HepG2 (cell line): ENCODE results near the gene LSM2. TPM values are rescaled to one million over a fixed set of nuclear protein-coding genes. Genes with fewer than 3 reads are reported as not detected.

Experiments used
- ATF7-NPFF ChIP-seq: sonication (generic); formaldehyde crosslinking; IDR thresholded peaks from 2 replicates; pipeline ENCODE4 v1.8.1; 2023; ENCODE audit warnings: mild to moderate bottlenecking, low read depth, missing genetic modification reagents, moderate library complexity
- DR1 ChIP-seq: sonication (generic); formaldehyde crosslinking; IDR thresholded peaks from 2 replicates; pipeline ENCODE4 v1.8.0; 2021; ENCODE audit warnings: mild to moderate bottlenecking, missing genetic modification reagents, inconsistent platforms
- GATAD2A ChIP-seq: IDR thresholded peaks from 2 replicates; pipeline ENCODE4 v1.6.1; 2016
- HNF4G ChIP-seq, 2 experiments: sonication (generic) in 1 of 2; formaldehyde crosslinking in 1 of 2; IDR thresholded peaks; 2 replicates each; pipeline versions ENCODE4 v1.4.0 to v1.6.1; 2011 to 2020; ENCODE audit warnings: borderline replicate concordance in 2 of 2, low read depth in 2 of 2, mild to moderate bottlenecking in 2 of 2, low read length in 1 of 2, missing genetic modification reagents in 1 of 2, moderate library complexity in 1 of 2
- KMT2A ChIP-seq: sonication (generic); formaldehyde crosslinking; IDR thresholded peaks from 2 replicates; pipeline ENCODE4 v1.4.0; 2020; ENCODE audit warnings: missing genetic modification reagents
- MEIS1 ChIP-seq: sonication (generic); formaldehyde crosslinking; IDR thresholded peaks from 2 replicates; pipeline ENCODE4 v1.9.0; 2021; ENCODE audit warnings: mild to moderate bottlenecking, missing genetic modification reagents, moderate library complexity, borderline replicate concordance
- POGZ ChIP-seq: sonication (generic); formaldehyde crosslinking; IDR thresholded peaks from 2 replicates; pipeline ENCODE4 v1.4.0; 2020; ENCODE audit warnings: mild to moderate bottlenecking, missing genetic modification reagents
- POLR2AphosphoS2 ChIP-seq: IDR thresholded peaks from 2 replicates; pipeline ENCODE4 v1.6.1; 2011; ENCODE audit warnings: low read depth, low read length, improper control_type of control experiment
- PRPF4 ChIP-seq: fragments of 200-400 bp; formaldehyde crosslinking; IDR thresholded peaks from 2 replicates; pipeline ENCODE4 v1.6.1; 2016; ENCODE audit warnings: low read length, low read depth; ENCODE audit not compliant: poor library complexity, severe bottlenecking
- RFX1 ChIP-seq: fragments of 450-650 bp; IDR thresholded peaks from 2 replicates; pipeline ENCODE4 v1.6.1; 2017
- TCF12 ChIP-seq, 2 experiments: fragments of 450-650 bp in 1 of 2; sonication (generic) in 1 of 2; formaldehyde crosslinking in 1 of 2; IDR thresholded peaks; 2 replicates each; pipeline versions ENCODE4 v1.6.1 to v1.8.0; 2017 to 2022; ENCODE audit warnings: antibody characterized with exemption in 1 of 2, mild to moderate bottlenecking in 1 of 2, missing genetic modification reagents in 1 of 2, moderate library complexity in 1 of 2
- YY1 ChIP-seq: IDR thresholded peaks from 2 replicates; pipeline ENCODE4 v1.6.1; 2011; ENCODE audit warnings: low read length, low read depth, moderate library complexity, mild to moderate bottlenecking; ENCODE audit not compliant: insufficient read depth, insufficient replicate concordance
- ZNF432 ChIP-seq: sonication (generic); formaldehyde crosslinking; IDR thresholded peaks from 2 replicates; pipeline ENCODE4 v1.5.0; 2020; ENCODE audit warnings: missing genetic modification reagents, mild to moderate bottlenecking, borderline replicate concordance
- polyA plus RNA-seq, 8 experiments: library from polyadenylated mRNA; depleted of rRNA in 3 of 8; stranded (reverse) in 7 of 8; unstranded in 1 of 8; fragments of >200 nt; fragmentation: Illumina TruSeq in 4 of 8; extraction: Trizol in 4 of 8; gene quantifications; 2 replicates each; pipeline versions ENCODE4 v1.2.1 to v1.2.3, GENCODE V29; 2011 to 2016; ENCODE audit warnings: low read depth in 4 of 8, missing spikeins in 1 of 8, mixed read lengths in 1 of 8; ENCODE audit not compliant: insufficient read depth in 1 of 8
- total RNA-seq, 5 experiments: library from RNA; depleted of rRNA; stranded (reverse); fragments of >200 nt; fragmentation: Illumina TruSeq; extraction: Trizol; gene quantifications; 2 replicates each; pipeline ENCODE4 v1.2.3, GENCODE V29; 2016; ENCODE audit warnings: low read depth in 1 of 5
- TF ChIP-seq, protein P1 (sequence below): IDR thresholded peaks from 2 replicates; pipeline ENCODE4 v1.6.1; 2016; ENCODE audit warnings: mild to moderate bottlenecking, missing biosample characterization, missing genetic modification reagents
- TF ChIP-seq, protein P2 (sequence below): sonication (generic); formaldehyde crosslinking; IDR thresholded peaks from 2 replicates; pipeline ENCODE4 v1.4.0; 2020; ENCODE audit warnings: mild to moderate bottlenecking, missing genetic modification reagents, borderline replicate concordance
- TF ChIP-seq, protein P3 (sequence below): sonication (generic); formaldehyde crosslinking; IDR thresholded peaks from 2 replicates; pipeline ENCODE4 v1.4.0; 2020; ENCODE audit warnings: missing genetic modification reagents; ENCODE audit errors: not compliant biosample characterization
- TF ChIP-seq, protein P4 (sequence below): sonication (generic); formaldehyde crosslinking; IDR thresholded peaks from 2 replicates; pipeline ENCODE4 v1.9.0; 2021; ENCODE audit warnings: missing genetic modification reagents, mild to moderate bottlenecking, borderline replicate concordance
- TF ChIP-seq, protein P5 (sequence below): sonication (generic); formaldehyde crosslinking; IDR thresholded peaks from 2 replicates; pipeline ENCODE4 v1.4.0; 2020; ENCODE audit warnings: missing genetic modification reagents, borderline replicate concordance

Gene LSM2
- total and polyA plus RNA-seq, 2 of the 13 experiments (the other 11 are each of a cell fraction or from before 2014, with no cell fraction given), result 69.4 to 90.5 TPM

DNA sequence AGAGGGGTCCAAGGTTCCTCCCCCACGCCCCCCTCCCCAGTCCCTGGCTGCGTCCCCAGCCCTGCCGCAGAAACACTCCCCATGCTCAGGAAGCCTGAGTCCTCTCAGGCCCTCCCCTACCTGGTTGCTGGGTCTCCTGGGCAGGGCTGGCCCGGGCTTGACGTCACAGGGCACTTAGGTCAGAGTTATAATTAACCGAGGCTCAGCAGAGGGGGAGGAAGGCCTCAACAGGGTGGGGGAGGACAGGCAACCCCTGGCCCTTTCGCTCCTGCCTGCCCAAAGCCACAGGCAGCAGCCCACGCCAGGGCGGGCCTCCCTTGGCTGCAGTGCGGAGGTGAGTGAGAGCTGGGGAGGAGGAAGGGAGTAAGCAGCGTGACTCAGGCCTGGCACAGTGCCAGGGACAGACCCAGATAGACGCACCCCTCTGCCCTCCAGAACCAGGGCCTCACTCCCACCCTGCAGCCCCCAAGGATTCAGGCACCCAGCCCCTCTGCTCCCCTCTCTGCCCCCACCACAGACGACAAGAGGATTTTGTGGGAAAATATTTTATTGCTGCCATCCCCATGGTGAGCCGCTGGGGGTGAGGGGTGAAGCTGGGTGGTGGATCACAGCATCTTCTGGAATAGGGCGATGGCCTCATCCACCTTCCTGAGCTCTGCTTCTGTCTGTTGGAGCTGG is 29.6 kb downstream of the LSM2 start, which contains the start of gene VWA7 (continued):
- TF ChIP-seq, protein P1, sequence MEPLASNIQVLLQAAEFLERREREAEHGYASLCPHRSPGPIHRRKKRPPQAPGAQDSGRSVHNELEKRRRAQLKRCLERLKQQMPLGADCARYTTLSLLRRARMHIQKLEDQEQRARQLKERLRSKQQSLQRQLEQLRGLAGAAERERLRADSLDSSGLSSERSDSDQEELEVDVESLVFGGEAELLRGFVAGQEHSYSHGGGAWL (CRISPR knock-in tag), result peak; percentile 50; the same call in 1 of the 2 replicates
- TF ChIP-seq YY1, result no peak
- peak; percentile 59; the same call in 1 of the 2 replicates for TF ChIP-seq ATF7-NPFF (CRISPR knock-in tag)
- no peak for TF ChIP-seq ZNF432 (CRISPR knock-in tag)
- TF ChIP-seq, protein P2, sequence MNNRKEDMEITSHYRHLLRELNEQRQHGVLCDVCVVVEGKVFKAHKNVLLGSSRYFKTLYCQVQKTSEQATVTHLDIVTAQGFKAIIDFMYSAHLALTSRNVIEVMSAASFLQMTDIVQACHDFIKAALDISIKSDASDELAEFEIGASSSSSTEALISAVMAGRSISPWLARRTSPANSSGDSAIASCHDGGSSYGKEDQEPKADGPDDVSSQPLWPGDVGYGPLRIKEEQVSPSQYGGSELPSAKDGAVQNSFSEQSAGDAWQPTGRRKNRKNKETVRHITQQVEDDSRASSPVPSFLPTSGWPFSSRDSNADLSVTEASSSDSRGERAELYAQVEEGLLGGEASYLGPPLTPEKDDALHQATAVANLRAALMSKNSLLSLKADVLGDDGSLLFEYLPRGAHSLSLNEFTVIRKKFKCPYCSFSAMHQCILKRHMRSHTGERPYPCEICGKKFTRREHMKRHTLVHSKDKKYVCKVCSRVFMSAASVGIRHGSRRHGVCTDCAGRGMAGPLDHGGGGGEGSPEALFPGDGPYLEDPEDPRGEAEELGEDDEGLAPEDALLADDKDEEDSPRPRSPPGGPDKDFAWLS, result no peak
- TF ChIP-seq, protein P3, sequence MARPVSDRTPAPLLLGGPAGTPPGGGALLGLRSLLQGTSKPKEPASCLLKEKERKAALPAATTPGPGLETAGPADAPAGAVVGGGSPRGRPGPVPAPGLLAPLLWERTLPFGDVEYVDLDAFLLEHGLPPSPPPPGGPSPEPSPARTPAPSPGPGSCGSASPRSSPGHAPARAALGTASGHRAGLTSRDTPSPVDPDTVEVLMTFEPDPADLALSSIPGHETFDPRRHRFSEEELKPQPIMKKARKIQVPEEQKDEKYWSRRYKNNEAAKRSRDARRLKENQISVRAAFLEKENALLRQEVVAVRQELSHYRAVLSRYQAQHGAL (CRISPR knock-in tag), result no peak
- TF ChIP-seq HNF4G (IDR thresholded peaks at IDR 0.05; ENCODE audit: borderline replicate concordance, low read depth, low read length), result peak; percentile 14; the same call in 1 of the 2 replicates
- TF ChIP-seq HNF4G (CRISPR knock-in tag; IDR thresholded peaks at IDR 0.05; ENCODE audit: borderline replicate concordance, low read depth), result peak; percentile 60; the same call in 1 of the 2 replicates
- no peak for TF ChIP-seq TCF12 (IDR thresholded peaks at IDR 0.05)
- TF ChIP-seq TCF12 (CRISPR knock-in tag; IDR thresholded peaks at IDR 0.05), result 0 out of 2 replicates have a peak, but pooled peaks have one; percentile 64
- TF ChIP-seq PRPF4, result no peak
- TF ChIP-seq DR1, result peak; percentile 58
- no peak for TF ChIP-seq POLR2AphosphoS2
- peak; percentile 78 for TF ChIP-seq GATAD2A (CRISPR knock-in tag)
- TF ChIP-seq, protein P4, sequence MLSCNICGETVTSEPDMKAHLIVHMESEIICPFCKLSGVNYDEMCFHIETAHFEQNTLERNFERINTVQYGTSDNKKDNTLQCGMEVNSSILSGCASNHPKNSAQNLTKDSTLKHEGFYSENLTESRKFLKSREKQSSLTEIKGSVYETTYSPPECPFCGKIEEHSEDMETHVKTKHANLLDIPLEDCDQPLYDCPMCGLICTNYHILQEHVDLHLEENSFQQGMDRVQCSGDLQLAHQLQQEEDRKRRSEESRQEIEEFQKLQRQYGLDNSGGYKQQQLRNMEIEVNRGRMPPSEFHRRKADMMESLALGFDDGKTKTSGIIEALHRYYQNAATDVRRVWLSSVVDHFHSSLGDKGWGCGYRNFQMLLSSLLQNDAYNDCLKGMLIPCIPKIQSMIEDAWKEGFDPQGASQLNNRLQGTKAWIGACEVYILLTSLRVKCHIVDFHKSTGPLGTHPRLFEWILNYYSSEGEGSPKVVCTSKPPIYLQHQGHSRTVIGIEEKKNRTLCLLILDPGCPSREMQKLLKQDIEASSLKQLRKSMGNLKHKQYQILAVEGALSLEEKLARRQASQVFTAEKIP (CRISPR knock-in tag), result no peak
- TF ChIP-seq RFX1, result no peak
- TF ChIP-seq KMT2A (CRISPR knock-in tag), result 0 out of 2 replicates have a peak, but pooled peaks have one; percentile 34
- TF ChIP-seq POGZ (CRISPR knock-in tag), result peak; percentile 37; the same call in 1 of the 2 replicates
- TF ChIP-seq, protein P5, sequence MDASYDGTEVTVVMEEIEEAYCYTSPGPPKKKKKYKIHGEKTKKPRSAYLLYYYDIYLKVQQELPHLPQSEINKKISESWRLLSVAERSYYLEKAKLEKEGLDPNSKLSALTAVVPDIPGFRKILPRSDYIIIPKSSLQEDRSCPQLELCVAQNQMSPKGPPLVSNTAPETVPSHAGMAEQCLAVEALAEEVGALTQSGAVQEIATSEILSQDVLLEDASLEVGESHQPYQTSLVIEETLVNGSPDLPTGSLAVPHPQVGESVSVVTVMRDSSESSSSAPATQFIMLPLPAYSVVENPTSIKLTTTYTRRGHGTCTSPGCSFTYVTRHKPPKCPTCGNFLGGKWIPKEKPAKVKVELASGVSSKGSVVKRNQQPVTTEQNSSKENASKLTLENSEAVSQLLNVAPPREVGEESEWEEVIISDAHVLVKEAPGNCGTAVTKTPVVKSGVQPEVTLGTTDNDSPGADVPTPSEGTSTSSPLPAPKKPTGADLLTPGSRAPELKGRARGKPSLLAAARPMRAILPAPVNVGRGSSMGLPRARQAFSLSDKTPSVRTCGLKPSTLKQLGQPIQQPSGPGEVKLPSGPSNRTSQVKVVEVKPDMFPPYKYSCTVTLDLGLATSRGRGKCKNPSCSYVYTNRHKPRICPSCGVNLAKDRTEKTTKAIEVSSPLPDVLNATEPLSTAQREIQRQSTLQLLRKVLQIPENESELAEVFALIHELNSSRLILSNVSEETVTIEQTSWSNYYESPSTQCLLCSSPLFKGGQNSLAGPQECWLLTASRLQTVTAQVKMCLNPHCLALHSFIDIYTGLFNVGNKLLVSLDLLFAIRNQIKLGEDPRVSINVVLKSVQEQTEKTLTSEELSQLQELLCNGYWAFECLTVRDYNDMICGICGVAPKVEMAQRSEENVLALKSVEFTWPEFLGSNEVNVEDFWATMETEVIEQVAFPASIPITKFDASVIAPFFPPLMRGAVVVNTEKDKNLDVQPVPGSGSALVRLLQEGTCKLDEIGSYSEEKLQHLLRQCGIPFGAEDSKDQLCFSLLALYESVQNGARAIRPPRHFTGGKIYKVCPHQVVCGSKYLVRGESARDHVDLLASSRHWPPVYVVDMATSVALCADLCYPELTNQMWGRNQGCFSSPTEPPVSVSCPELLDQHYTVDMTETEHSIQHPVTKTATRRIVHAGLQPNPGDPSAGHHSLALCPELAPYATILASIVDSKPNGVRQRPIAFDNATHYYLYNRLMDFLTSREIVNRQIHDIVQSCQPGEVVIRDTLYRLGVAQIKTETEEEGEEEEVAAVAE (CRISPR knock-in tag), result no peak
- TF ChIP-seq MEIS1 (CRISPR knock-in tag), result no peak; the same call in 1 of the 2 replicates
